ENCODE data around the gene NUMBL.

The NUMBL gene

GRCh38 chr19:40691421-40692211 is 1.2 kb upstream of the NUMBL start:
- no peak for DNase-seq (ENCODE audit: low read depth in 1 of 2, low spot score in 1 of 2)

GRCh38 chr19:40690693-40691420 is 406 bp upstream of the NUMBL start:
- DNase-seq (ENCODE audit: low read depth in 1 of 2, low spot score in 1 of 2): peak; percentile 86

GRCh38 chr19:40689339-40690049 is 957 bp downstream of the NUMBL start:
- DNase-seq (ENCODE audit: low read depth in 1 of 2, low spot score in 1 of 2): no peak

- DNase-seq (ENCODE audit: low read depth in 1 of 2, low spot score in 1 of 2): no peak
Observed at GRCh38 chr19:40688987-40689338, 1.5 kb downstream of the NUMBL start.

- no peak for DNase-seq (ENCODE audit: low read depth in 1 of 2, low spot score in 1 of 2)
Observed at GRCh38 chr19:40688309-40688708, 2.1 kb downstream of the NUMBL start.

GRCh38 chr19:40687525-40688016 is 2.9 kb downstream of the NUMBL start:
- no peak for DNase-seq (ENCODE audit: low read depth in 1 of 2, low spot score in 1 of 2)

DNA sequence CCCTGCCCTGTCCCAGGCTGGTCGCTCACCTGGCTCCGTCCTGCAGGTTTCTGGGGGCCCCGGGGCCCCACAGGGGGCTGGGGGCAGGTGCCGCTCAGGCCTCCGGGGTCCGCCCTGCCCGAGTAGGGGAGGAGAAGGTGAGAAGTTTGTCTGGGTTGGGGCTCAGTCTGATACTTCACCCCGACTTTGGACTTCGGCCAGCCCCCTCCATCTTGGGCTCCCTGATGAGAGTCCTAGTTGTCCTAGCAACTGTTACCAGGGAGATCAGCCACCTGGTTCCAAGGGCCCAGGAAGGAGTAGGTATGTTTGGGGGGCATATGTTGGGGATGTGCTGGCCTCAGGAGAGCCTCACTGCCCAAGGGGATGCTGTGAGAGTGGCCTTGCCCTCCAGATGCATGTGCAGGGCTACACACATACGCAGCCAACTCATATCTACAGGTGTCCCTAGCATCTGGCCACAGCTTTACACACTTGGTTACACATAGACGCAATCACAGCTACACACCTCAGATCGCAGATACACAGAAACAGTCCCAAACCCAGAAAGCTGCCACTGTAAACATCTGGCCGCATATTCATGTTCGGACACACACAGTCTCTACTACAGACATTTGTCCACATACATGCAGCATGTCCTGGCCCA is 3.4 kb downstream of the NUMBL start:
- DNase-seq (ENCODE audit: low read depth in 1 of 2, low spot score in 1 of 2): no peak

DNA sequence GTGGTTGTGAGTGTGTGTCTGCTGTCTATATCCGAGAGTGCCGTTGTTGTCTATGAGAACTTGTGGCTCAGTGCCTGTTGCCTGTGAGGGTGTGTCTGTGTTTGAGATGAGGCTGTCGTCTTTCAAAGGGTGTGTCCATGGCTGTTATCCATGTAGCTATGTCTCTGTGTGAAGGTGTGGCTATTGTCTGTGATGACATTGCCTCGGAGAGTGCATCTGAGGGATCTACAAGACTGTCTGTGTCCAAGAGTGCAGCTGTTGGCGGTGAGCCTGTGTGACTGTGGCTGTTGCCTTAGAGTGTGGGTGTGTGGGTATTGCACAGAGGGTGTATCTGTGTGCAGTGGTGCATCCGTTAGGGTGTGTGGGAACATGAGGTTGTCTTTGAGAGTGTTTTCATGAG is 4.9 kb downstream of the NUMBL start:
- no peak for DNase-seq (ENCODE audit: low read depth in 1 of 2, low spot score in 1 of 2)

DNA sequence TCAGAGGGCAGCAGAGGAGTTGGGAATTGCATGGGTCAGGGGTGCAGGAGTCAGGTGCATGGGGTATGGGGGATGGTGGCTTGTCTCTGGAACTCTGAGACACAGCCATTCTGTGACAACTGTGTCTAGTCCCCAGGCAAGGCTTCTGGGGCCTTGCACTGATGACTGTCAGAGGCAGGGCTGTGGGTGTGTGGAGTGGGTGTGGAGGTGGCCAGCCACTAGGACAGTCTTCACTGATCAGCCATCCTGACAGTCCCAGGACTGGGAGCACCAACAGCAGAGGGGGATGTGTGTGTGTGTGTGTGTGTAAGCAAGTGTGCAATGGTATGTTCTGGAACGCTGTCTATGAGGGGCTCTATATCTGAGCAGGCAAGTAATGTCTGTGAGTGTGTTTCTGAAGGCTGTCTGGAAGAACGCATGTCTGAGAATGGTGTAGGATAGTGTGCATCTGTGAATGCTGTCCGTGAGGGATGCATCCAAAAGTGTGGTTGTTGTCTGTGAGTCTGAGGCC is 5.4 kb downstream of the NUMBL start:
- no peak for DNase-seq (ENCODE audit: low read depth in 1 of 2, low spot score in 1 of 2)

DNA sequence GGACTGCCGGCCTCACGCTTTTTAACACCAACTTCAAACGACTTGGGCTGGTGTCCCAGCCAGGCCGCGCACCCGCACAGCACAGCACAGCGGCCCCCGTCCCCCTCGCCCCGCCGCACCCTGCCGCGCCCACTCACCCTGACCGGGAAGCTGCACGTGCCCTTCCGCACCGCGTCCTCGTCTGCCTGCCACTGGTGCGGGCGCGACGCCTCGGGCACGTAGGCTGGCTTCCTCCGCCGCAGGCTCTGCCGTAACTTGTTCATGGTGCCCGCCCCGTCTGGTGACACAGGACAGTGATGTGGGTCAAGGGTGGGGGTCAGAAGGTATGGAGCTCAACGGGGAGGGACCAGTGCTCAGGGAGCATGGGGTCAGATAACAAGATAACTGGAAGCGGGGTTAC is 6.2 kb downstream of the NUMBL start:
- DNase-seq (ENCODE audit: low read depth in 1 of 2, low spot score in 1 of 2): no peak

- no peak for DNase-seq (ENCODE audit: low read depth in 1 of 2, low spot score in 1 of 2)
Observed at GRCh38 chr19:40683437-40683836, 7.0 kb downstream of the NUMBL start.

DNA sequence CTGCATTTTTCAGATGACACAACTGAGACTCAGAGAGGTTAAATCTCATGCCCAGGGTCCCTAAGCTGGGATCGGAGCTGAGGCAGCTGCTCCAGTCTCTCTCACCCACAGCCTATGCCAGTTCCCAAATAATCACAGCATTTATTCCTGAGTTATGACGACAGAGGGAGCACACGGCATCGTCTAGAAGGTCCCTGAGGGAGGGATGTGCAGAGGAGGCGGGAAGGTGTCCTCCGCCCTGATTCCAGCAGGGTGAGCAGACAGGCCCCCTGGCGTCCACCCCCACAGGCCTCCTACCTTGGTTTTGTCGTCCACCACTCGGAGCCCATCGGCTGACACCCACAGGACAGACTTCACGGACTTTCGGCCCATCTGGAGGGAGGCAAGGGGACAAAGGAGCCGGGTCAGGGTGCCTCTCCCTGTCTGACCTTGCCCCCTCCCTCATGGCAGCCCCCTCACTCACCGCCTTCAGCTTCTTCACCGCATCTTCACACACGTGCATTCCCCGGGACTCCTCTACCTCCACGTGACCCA is 8.0 kb downstream of the NUMBL start:
- no peak for DNase-seq (ENCODE audit: low read depth in 1 of 2, low spot score in 1 of 2)

GRCh38 chr19:40681039-40681438 is 9.4 kb downstream of the NUMBL start:
- no peak for DNase-seq (ENCODE audit: low read depth in 1 of 2, low spot score in 1 of 2)

DNA sequence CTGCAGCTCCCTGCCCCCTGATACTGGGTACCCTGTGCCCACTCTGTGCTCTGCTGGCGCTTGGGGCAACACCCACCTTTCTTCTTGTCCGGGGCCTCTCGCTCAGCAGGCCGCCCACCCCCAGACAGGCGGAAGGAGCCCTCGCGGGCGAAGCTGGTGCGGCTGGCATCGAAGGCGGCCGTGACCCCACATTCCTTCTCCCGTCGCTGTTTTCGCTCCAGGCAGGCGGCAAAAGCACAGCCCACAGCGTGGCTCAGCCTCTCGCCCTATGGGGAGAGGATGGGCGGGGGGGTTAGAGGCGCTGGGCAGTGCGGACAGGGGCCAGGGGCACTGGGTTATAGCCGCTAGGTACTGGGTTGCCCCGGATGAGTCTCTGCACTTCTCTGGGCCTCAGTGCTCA is 13.3 kb downstream of the NUMBL start:
- no peak for DNase-seq (ENCODE audit: low read depth in 1 of 2, low spot score in 1 of 2)

- no peak for DNase-seq (ENCODE audit: low read depth in 1 of 2, low spot score in 1 of 2)
Observed at GRCh38 chr19:40674291-40674690, 16.2 kb downstream of the NUMBL start.

DNA sequence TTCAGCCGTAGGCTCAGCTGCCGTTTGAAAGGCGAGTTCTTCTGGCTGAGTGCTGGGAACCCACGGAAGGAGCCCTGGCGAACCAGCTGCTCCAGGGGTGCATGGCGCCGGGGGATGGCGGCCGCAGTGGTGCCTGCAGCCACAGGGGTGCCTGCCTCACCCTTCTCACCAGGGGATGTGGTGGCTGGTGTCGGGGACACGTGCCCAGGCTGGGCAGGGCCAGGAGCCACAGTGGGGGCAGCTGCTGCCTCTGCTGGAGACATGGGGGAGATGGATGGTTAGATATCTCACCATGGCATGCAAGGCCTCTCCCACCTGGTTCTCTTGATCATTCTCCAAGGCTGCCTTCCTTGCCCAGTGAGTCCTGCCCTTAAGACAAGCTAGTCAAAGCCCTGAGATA is 17.1 kb downstream of the NUMBL start:
- no peak for DNase-seq (ENCODE audit: low read depth in 1 of 2, low spot score in 1 of 2)

GRCh38 chr19:40672573-40673299 is 17.7 kb downstream of the NUMBL start:
- DNase-seq (ENCODE audit: low read depth in 1 of 2, low spot score in 1 of 2): no peak

DNA sequence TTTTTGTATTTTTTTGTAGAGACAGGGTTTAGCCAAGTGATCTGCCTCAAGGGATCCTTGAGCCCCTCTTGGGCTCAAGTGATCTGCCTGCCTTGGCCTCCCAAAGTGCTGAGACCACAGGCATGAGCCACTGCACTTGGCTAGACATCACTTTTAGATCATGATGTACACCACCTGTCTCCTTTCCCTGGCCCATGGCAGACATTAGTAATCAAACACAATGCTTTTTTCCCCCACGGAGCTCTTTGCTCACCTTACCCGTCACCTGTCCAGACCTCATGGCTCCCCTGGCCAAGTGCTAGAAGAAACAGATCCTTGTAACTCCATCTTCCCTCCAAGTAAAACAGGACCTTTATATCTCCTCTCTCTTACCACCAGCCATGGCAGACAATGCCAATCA is 18.4 kb downstream of the NUMBL start:
- no peak for DNase-seq (ENCODE audit: low read depth in 1 of 2, low spot score in 1 of 2)

DNA sequence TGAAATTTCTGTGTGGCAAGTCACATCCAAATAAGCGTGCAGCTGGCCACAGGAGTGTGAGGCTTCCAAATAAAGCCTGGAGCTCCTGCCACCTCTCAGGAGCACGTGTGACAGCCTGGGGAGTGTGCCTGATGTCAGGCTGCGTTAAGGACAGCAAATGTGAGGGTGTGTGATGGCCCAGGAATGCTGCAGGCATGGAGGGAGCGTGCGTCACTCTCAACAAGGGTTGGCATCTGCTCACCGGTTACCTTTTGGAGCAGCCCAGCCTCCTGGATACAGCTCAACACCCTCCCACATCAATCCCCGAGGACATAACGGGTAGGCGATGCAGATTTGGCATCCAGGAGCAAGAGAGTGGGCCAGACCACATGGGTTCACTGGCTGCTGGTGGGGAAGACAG is 19.0 kb downstream of the NUMBL start:
- DNase-seq (ENCODE audit: low read depth in 1 of 2, low spot score in 1 of 2): no peak

DNA sequence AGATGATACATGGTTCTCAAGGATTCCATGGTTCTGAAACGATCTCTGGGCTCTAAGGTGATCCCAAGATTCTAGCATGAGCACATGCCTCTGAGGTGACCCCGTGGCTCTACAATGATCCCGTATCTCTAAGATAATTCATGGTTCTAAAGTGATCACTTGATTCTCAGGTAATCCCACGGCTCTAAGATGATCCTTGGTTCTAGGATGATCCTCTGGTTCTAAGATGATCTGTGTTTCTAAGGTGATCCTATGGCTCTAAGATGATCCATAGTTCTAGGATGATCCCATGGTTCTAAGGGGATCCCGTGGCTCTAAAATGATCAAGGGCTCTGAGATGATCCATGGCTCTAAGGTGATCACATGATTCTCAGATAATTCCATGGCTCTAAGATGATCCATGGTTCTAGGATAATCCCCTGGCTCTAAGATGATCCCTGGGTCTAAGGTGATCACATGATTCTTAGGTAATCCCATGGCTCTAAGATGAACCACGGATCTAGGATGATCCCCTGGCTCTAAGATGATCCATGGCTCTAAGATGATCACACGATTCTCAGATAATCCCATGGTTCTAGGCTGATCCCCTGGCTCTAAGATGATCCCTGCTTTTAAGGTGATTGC is 21.3 kb downstream of the NUMBL start:
- DNase-seq (ENCODE audit: low read depth in 1 of 2, low spot score in 1 of 2): no peak
